B cell (primary cell): ENCODE results near the gene ABCC10.

Experiments used
- EZH2 ChIP-seq: IDR thresholded peaks from 2 replicates; pipeline ENCODE4 v1.6.1; 2012; ENCODE audit warnings: borderline replicate concordance, low read depth, mild to moderate bottlenecking, moderate library complexity, low read length; ENCODE audit not compliant: insufficient read depth, poor library complexity, severe bottlenecking
- TF ChIP-seq, protein P1 (sequence below): fragments of 200-600 bp; IDR thresholded peaks from one replicate; pipeline ENCODE4 v1.8.0; 2022; ENCODE audit warnings: antibody characterized with exemption, mild to moderate bottlenecking

DNA sequence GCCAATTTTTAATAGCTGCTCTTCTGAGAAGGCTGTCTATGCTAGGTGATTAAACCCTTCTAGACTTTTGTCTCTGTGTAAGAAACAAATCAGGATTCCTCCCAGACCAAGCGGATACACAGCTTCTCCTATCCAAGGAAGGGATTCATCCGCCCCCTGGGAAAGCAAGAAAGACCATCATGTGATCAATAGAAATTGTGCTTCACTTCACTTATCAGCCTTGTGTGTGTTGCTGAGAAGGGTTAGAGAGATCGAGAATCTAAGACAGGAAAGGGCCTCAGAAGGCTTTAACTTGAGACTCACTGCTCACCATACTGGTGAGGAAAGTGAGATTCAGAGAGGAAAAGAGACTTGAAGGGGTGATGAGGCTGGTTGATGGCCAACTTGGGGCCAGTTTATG is 1.5 kb downstream of the ABCC10 start:
- TF ChIP-seq, protein P1, sequence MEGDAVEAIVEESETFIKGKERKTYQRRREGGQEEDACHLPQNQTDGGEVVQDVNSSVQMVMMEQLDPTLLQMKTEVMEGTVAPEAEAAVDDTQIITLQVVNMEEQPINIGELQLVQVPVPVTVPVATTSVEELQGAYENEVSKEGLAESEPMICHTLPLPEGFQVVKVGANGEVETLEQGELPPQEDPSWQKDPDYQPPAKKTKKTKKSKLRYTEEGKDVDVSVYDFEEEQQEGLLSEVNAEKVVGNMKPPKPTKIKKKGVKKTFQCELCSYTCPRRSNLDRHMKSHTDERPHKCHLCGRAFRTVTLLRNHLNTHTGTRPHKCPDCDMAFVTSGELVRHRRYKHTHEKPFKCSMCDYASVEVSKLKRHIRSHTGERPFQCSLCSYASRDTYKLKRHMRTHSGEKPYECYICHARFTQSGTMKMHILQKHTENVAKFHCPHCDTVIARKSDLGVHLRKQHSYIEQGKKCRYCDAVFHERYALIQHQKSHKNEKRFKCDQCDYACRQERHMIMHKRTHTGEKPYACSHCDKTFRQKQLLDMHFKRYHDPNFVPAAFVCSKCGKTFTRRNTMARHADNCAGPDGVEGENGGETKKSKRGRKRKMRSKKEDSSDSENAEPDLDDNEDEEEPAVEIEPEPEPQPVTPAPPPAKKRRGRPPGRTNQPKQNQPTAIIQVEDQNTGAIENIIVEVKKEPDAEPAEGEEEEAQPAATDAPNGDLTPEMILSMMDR: no peak
- TF ChIP-seq EZH2: no peak
